Activated T-cell treated with anti-CD3 and anti-CD28 coated beads, Interleukin-2, amount 50 U/mL, for 24 hours (primary cell): ENCODE data around the gene LAGE3.

ENCODE experiments used
- DNase-seq: peaks from one replicate; pipeline ENCODE4 v3.0.0-alpha.2; 2020
- H3K27ac Mint-ChIP-seq: 2 replicates; pipeline ENCODE4 v1.8.0; 2020; ENCODE audit warnings: mild to moderate bottlenecking, mixed read lengths
- H3K27me3 Mint-ChIP-seq: 2 replicates; pipeline ENCODE4 v1.8.0; 2020; ENCODE audit warnings: mixed read lengths
- H3K36me3 Mint-ChIP-seq: 2 replicates; pipeline ENCODE4 v1.8.0; 2020; ENCODE audit warnings: low read depth, mixed read lengths
- H3K4me1 Mint-ChIP-seq: 2 replicates; pipeline ENCODE4 v1.8.0; 2020; ENCODE audit warnings: low read depth, mixed read lengths
- H3K4me3 Mint-ChIP-seq: 2 replicates; pipeline ENCODE4 v1.8.0; 2020; ENCODE audit warnings: mild to moderate bottlenecking, moderate library complexity, mixed read lengths
- H3K9me3 Mint-ChIP-seq: 2 replicates; pipeline ENCODE4 v1.8.0; 2020; ENCODE audit warnings: mixed read lengths

Gene LAGE3

DNA sequence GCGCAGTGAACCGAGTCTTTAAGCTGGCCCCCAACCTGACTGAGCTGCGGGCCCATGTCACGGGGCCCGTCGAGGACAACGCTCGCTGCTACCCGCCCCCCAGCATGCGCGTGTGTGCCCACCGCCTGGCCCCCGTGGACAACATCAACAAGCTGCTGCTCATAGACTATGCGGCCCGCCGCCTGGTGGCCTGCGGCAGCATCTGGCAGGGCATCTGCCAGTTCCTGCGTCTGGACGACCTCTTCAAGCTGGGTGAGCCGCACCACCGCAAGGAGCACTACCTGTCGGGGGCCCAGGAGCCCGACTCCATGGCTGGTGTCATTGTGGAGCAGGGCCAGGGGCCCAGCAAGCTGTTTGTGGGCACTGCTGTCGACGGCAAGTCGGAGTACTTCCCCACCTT is 18.8 kb downstream of the LAGE3 start:
- no peaks in the 10 kb centered on the region for H3K27me3 Mint-ChIP-seq
- H3K4me1 Mint-ChIP-seq, result peaks cover 16% of the 10 kb centered on the region
- peak overlapping the region; percentile 82 for H3K4me3 Mint-ChIP-seq
- peaks cover 29% of the 10 kb centered on the region for H3K36me3 Mint-ChIP-seq
- no peak for DNase-seq
- H3K9me3 Mint-ChIP-seq, result no peaks in the 10 kb centered on the region
- peak overlapping the region; percentile 29 for H3K27ac Mint-ChIP-seq

DNA sequence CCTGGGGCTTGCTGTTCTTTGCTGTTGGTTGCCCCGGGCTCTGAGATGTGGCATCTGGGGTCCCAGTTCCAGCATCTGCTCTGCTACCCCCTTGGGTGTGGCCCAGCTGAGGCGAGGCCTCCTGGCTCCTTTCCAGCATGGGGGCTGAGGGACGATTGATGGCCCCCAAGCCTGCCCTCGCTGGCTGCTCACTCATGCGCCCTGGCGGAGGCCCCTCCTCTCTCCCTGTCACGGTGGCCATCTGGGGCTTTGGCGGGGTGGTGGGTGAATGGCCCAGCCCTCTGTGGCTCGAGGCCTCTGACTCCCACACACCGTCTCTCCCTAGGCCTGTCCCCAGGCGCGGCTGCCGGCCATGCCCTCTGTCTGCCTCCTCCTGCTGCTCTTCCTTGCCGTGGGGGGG is 19.2 kb downstream of the LAGE3 start:
- H3K36me3 Mint-ChIP-seq, result peaks cover 25% of the 10 kb centered on the region
- DNase-seq, result no peak
- H3K4me3 Mint-ChIP-seq, result peak overlapping the region; percentile 82
- H3K9me3 Mint-ChIP-seq, result no peaks in the 10 kb centered on the region
- H3K27ac Mint-ChIP-seq, result peak overlapping the region; percentile 29
- no peaks in the 10 kb centered on the region for H3K27me3 Mint-ChIP-seq
- H3K4me1 Mint-ChIP-seq, result peaks cover 16% of the 10 kb centered on the region

DNA sequence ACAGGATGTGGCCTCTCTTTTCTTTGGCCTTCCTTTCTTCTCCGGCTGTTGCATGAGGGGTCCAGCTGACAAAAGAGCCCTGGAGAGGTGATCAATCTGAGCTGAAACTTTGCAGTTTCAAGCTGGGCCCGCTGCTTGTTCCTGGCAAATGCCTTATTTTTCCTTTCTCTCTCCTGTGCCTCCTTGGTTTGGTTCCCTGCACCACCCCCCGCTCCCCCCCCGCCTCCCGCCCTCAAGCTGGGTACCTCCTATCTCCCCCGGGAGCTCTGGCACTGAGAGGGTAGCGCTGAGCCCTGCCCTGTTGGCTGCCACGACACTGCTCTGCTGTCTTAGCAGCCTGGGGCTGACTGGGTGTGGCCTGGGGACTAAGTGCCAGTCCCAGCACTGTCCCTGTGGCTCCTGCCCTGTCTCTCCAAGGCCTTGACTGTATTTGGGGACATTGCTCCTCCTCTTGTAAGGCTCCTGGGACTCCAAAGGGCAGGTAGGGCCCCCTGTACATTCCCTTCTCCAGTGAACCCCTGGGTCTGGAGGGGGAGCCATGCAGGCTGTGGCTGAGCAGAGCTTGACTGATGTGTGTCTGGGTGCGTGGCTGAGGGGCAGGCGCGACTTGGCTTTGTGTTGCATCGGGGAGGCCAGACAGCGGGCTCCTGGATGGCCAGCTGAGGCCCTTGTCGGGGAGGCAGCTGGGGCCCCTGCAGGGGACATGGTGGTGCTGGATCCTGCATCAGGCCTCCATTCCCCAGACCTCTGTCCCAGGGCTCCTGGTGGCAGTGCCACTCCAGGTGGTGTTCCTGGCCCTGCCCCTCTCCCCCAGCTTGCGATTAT is 19.9 kb downstream of the LAGE3 start:
- Mint-ChIP-seq H3K27ac (peak overlapping the region; percentile 57), H3K36me3 (peaks cover 24% of the 10 kb centered on the region), H3K4me3 (peak overlapping the region; percentile 82), H3K27me3 (no peaks in the 10 kb centered on the region), H3K4me1 (peaks cover 16% of the 10 kb centered on the region), H3K9me3 (no peaks in the 10 kb centered on the region)
- no peak for DNase-seq

DNA sequence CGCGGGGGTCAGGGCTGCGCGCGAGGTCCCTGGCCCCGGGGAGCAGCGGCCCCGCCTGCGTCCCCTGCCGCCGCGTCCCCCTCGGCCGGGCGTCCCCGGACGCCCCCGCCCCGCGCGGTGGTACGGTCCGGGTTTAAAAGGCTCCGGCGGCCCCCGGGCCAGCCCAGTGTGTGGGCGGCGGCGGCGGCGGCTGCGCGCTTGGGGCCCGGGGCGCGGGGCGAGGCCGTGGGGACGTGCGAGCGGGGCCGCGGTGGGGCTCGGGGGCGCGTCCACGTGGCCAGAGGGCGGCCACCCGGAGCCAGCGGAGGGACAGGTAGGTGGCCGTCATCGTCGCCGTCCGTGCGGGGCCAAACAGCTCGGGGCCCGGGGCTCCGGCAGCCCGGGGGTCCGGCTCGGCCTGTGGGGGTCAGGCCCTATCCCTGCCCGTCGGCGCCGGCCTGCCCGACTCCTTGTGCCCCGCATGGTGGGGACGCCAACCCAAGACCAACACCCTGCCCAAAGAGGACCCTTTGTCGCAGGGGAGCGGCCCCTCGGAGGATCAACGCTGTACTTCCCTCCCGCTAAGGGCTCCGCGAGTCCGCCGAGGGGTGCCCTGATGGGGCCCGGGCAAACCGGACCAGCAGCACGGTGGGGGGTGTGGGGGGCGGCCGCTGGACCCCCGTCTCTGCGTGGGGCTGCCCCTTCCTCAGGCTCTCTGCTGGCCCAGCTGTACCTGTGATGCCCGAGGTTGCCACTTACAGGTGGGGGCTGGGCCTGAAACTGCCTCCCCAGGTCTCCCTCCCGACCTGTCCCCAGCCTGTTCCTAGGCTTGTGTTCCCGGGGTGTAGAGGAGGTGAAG is 20.7 kb downstream of the LAGE3 start, which contains the start of gene PLXNA3:
Gene PLXNA3, plus strand, starts transcription at position 166 of the 838 bp plus-strand sequence. CDS start 1,903 bp downstream, outside the sequence.
- Mint-ChIP-seq H3K4me3 (peak within 1 kb of the TSS; percentile 85), H3K9me3 (no peaks in the 10 kb centered on the region), H3K27ac (peak within 1 kb of the TSS; percentile 92), H3K36me3 (peaks cover 25% of the 10 kb centered on the region), H3K4me1 (peaks cover 16% of the 10 kb centered on the region), H3K27me3 (peaks cover under 1% of the 10 kb centered on the region)
- DNase-seq, result peak; percentile 77

- Mint-ChIP-seq H3K9me3 (no peaks in the 10 kb centered on the region), H3K4me3 (peak overlapping the region; percentile 85), H3K27ac (peak overlapping the region; percentile 92), H3K27me3 (peaks cover 8% of the 10 kb centered on the region), H3K36me3 (peaks cover 27% of the 10 kb centered on the region), H3K4me1 (peaks cover 16% of the 10 kb centered on the region)
- no peak for DNase-seq
These were observed 21.5 kb downstream of the LAGE3 start for GRCh38 chrX:154457491-154458115.

DNA sequence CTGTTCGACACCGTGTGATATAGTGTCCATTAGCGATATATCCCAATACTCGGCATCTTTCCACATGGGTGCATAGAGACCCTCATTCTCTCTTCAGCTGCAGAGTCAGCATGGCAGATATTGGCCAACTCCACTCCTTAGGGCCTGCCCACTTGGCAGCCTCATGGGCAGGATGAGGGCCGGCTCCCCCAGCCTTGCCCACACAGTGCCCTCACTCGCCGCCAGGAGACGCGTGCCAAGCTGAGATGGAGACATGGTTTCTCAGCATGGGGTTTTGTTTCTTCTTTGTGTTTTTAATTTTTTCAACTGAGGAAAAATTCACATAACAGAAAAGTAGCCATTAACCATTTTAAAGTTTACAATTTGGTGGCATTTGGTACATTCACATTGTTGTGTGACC is 26.3 kb downstream of the LAGE3 start:
- H3K4me3 Mint-ChIP-seq, result no peak overlapping the region
- H3K36me3 Mint-ChIP-seq, result peaks cover 38% of the 10 kb centered on the region
- peaks cover 5% of the 10 kb centered on the region for H3K4me1 Mint-ChIP-seq
- no peak overlapping the region for H3K27ac Mint-ChIP-seq
- peaks cover 12% of the 10 kb centered on the region for H3K27me3 Mint-ChIP-seq
- no peak for DNase-seq
- no peaks in the 10 kb centered on the region for H3K9me3 Mint-ChIP-seq

GRCh38 chrX:154450312-154450711 is 28.8 kb downstream of the LAGE3 start:
- H3K27ac Mint-ChIP-seq, result no peak overlapping the region
- H3K36me3 Mint-ChIP-seq, result peaks cover 54% of the 10 kb centered on the region
- peaks cover 4% of the 10 kb centered on the region for H3K4me1 Mint-ChIP-seq
- H3K4me3 Mint-ChIP-seq, result no peak overlapping the region
- H3K9me3 Mint-ChIP-seq, result no peaks in the 10 kb centered on the region
- H3K27me3 Mint-ChIP-seq, result peaks cover 12% of the 10 kb centered on the region
- DNase-seq, result no peak

DNA sequence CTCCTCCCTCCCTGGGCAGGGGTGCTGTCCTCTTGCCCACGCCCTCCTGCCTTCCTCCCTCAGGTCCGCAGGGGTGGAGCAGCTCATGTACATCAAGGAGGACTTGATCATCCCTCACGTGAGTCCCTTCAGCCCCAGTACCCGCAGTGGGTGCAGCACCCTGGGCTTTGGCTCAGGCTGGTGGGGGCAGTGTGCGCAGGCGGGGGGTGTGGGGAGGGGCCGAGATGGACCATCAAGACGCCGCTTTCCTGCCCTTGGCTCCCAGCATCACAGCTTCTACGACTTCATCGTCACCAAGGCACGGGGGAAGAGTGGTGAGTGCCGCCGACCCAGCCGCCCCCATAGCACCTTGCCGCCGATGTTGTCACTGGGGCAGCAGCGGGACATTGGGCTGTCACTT is 29.5 kb downstream of the LAGE3 start:
- no peak overlapping the region for H3K4me3 Mint-ChIP-seq
- no peak overlapping the region for H3K27ac Mint-ChIP-seq
- H3K27me3 Mint-ChIP-seq, result peaks cover 12% of the 10 kb centered on the region

DNA sequence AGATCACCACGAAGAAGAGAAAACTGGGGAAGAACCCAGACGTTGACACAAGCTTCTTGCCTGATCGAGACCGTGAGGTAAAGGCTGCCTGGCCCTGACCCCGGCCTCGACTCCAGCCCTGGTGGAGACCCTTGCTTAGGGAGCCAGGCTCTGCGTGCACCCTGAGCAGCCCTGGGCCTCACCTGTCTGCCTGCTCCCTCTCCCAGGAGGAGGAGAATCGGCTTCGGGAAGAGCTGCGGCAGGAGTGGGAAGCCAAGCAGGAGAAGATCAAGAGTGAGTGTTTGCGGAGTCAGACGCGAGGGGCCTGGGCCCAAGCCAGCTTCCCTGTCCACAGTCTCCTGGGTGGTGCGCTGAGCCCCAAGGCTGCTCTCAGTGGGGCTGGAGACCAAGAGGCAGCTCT is 30.6 kb downstream of the LAGE3 start:
- peaks cover 13% of the 10 kb centered on the region for H3K27me3 Mint-ChIP-seq
- H3K9me3 Mint-ChIP-seq, result no peaks in the 10 kb centered on the region
- no peak overlapping the region for H3K27ac Mint-ChIP-seq
- DNase-seq, result no peak
- H3K36me3 Mint-ChIP-seq, result peaks cover 54% of the 10 kb centered on the region
- no peak overlapping the region for H3K4me3 Mint-ChIP-seq
- peaks cover 6% of the 10 kb centered on the region for H3K4me1 Mint-ChIP-seq

More for the DNA sequence above, 29.5 kb downstream of the LAGE3 start:
- no peak for DNase-seq
- Mint-ChIP-seq H3K4me1 (peaks cover 4% of the 10 kb centered on the region), H3K9me3 (no peaks in the 10 kb centered on the region), H3K36me3 (peaks cover 54% of the 10 kb centered on the region)

GRCh38 chrX:154446430-154446829 is 32.7 kb downstream of the LAGE3 start:
- no peak for DNase-seq
- Mint-ChIP-seq H3K36me3 (peaks cover 59% of the 10 kb centered on the region), H3K27me3 (peaks cover 6% of the 10 kb centered on the region), H3K4me1 (peaks cover 16% of the 10 kb centered on the region), H3K9me3 (no peaks in the 10 kb centered on the region), H3K4me3 (no peak overlapping the region), H3K27ac (no peak overlapping the region)

- H3K36me3 Mint-ChIP-seq, result peaks cover 61% of the 10 kb centered on the region
- peak overlapping the region; percentile 27 for H3K4me3 Mint-ChIP-seq
- H3K9me3 Mint-ChIP-seq, result no peaks in the 10 kb centered on the region
- peaks cover 6% of the 10 kb centered on the region for H3K27me3 Mint-ChIP-seq
- DNase-seq, result no peak
- peaks cover 20% of the 10 kb centered on the region for H3K4me1 Mint-ChIP-seq
- H3K27ac Mint-ChIP-seq, result peak overlapping the region; percentile 61
These were observed 33.3 kb downstream of the LAGE3 start for GRCh38 chrX:154445776-154446175.

GRCh38 chrX:154444755-154445246 is 34.3 kb downstream of the LAGE3 start:
- peaks cover 23% of the 10 kb centered on the region for H3K4me1 Mint-ChIP-seq
- DNase-seq, result no peak

GRCh38 chrX:154443992-154444754 is 34.9 kb downstream of the LAGE3 start, which contains the start of gene FAM50A:
Gene FAM50A (plus strand): TSS chrX:154444141. CDS start chrX:154444236, 95 bp downstream.
- Mint-ChIP-seq H3K27me3 (peaks cover 6% of the 10 kb centered on the region), H3K4me3 (peak within 1 kb of the TSS; percentile 72), H3K36me3 (peaks cover 62% of the 10 kb centered on the region), H3K9me3 (no peaks in the 10 kb centered on the region), H3K27ac (peak within 1 kb of the TSS; percentile 63), H3K4me1 (peaks cover 23% of the 10 kb centered on the region)
- DNase-seq, result peak; percentile 82

More at GRCh38 chrX:154444755-154445246, 34.3 kb downstream of the LAGE3 start:
- Mint-ChIP-seq H3K27me3 (peaks cover 6% of the 10 kb centered on the region), H3K27ac (no peak overlapping the region), H3K9me3 (no peaks in the 10 kb centered on the region), H3K4me3 (peak overlapping the region; percentile 72), H3K36me3 (peaks cover 60% of the 10 kb centered on the region)
